Smooth muscle cell (in vitro differentiated cells): ENCODE results near the gene SLC17A5. TPM values are rescaled to one million over a fixed set of nuclear protein-coding genes. Genes with fewer than 3 reads are reported as not detected.

ENCODE experiments used
- DNase-seq: peaks from one replicate; lab custom pipeline; 2025; ENCODE audit not compliant: unreplicated experiment; lab: John Stamatoyannopoulos, UW
- H2AFZ ChIP-seq: fragments of 200-600 bp; sonication (generic); 2 replicates; pipeline ENCODE4 v1.6.0; 2016; ENCODE audit warnings: antibody characterized with exemption, low read depth, mild to moderate bottlenecking
- H3F3A ChIP-seq: fragments of 200-600 bp; sonication (generic); 2 replicates; pipeline ENCODE4 v1.6.0; 2017; ENCODE audit warnings: antibody characterized with exemption, low read depth
- H3K27ac ChIP-seq: fragments of 200-600 bp; sonication (generic); 2 replicates; pipeline ENCODE4 v1.5.1; 2016; ENCODE audit warnings: low read depth, mild to moderate bottlenecking
- H3K27me3 ChIP-seq: fragments of 200-600 bp; sonication (generic); 2 replicates; pipeline ENCODE4 v1.6.1; 2016; ENCODE audit warnings: low read depth, mild to moderate bottlenecking
- H3K36me3 ChIP-seq: fragments of 200-600 bp; sonication (generic); 2 replicates; pipeline ENCODE4 v1.5.1; 2016; ENCODE audit warnings: low read depth
- H3K4me1 ChIP-seq: fragments of 200-600 bp; sonication (generic); 2 replicates; pipeline ENCODE4 v1.5.1; 2016; ENCODE audit warnings: low read depth
- H3K4me2 ChIP-seq: fragments of 200-600 bp; sonication (generic); 2 replicates; pipeline ENCODE4 v1.6.0; 2016; ENCODE audit warnings: mild to moderate bottlenecking
- H3K4me3 ChIP-seq: fragments of 200-600 bp; sonication (generic); 2 replicates; pipeline ENCODE4 v1.5.1; 2016; ENCODE audit warnings: mild to moderate bottlenecking
- H3K79me2 ChIP-seq: fragments of 200-600 bp; sonication (generic); 2 replicates; pipeline ENCODE4 v1.6.0; 2016; ENCODE audit warnings: low read depth, mild to moderate bottlenecking
- H3K9ac ChIP-seq: fragments of 200-600 bp; sonication (generic); 2 replicates; pipeline ENCODE4 v1.6.0; 2016; ENCODE audit warnings: low read depth
- H3K9me3 ChIP-seq: fragments of 200-600 bp; sonication (generic); replicated peaks from 2 replicates; pipeline ENCODE4 v1.5.1; 2016; ENCODE audit warnings: low read depth
- H4K20me1 ChIP-seq: fragments of 200-600 bp; sonication (generic); 2 replicates; pipeline ENCODE4 v1.6.0; 2016; ENCODE audit warnings: low read depth
- CTCF ChIP-seq: fragments of 200-600 bp; sonication (generic); IDR thresholded peaks from 2 replicates; pipeline ENCODE4 v1.5.1; 2017; ENCODE audit warnings: borderline replicate concordance, mild to moderate bottlenecking, antibody characterized with exemption; ENCODE audit not compliant: insufficient read depth, poor library complexity, severe bottlenecking
- WGBS: methylation state at CpG from one replicate; pipeline ENCODE4 v1.1.7; 2016; ENCODE audit warnings: low lambda C conversion rate; 5-methylcytosine and 5-hydroxymethylcytosine counted together
- polyA plus RNA-seq: library from polyadenylated mRNA; unstranded; fragments of >200 nt; fragmentation: Nextera tagmentation; extraction: Ambion mirVana; gene quantifications from 2 replicates; pipeline ENCODE4 v1.2.1, GENCODE V29; 2016
- total RNA-seq: library from RNA; depleted of rRNA; stranded (reverse); fragments of >200 nt; gene quantifications from 2 replicates; pipeline ENCODE4 v1.2.3, GENCODE V29; 2014

SLC17A5 gene
- total and polyA plus RNA-seq, 2 experiments from 2014 or later, result 36.4 to 39.9 TPM

GRCh38 chr6:73614802-73615201, 39.0 kb downstream of the SLC17A5 start:
- TF ChIP-seq CTCF, result no peak
- H4K20me1 ChIP-seq, result no peaks in the 10 kb centered on the region
- no peaks in the 10 kb centered on the region for H3K36me3 ChIP-seq
- H2AFZ ChIP-seq, result no peak overlapping the region
- no peak for DNase-seq
- H3F3A ChIP-seq, result no peaks in the 10 kb centered on the region
- H3K4me3 ChIP-seq, result no peak overlapping the region
- no peak overlapping the region for H3K4me2 ChIP-seq
- no peaks in the 10 kb centered on the region for H3K9me3 ChIP-seq
- WGBS, result 87% methylated on average over 6 of the region's 6 CpGs
- H3K79me2 ChIP-seq, result no peaks in the 10 kb centered on the region
- H3K27me3 ChIP-seq, result no peaks in the 10 kb centered on the region
- no peaks in the 10 kb centered on the region for H3K4me1 ChIP-seq
- no peak overlapping the region for H3K9ac ChIP-seq
- no peak overlapping the region for H3K27ac ChIP-seq

- WGBS, result 99% methylated on average over 6 of the region's 6 CpGs
- Histone ChIP-seq H3K4me1 (no peaks in the 10 kb centered on the region), H3K27ac (no peak overlapping the region), H3K79me2 (no peaks in the 10 kb centered on the region), H3K9me3 (no peaks in the 10 kb centered on the region), H3K4me3 (no peak overlapping the region), H3F3A (no peaks in the 10 kb centered on the region), H3K9ac (no peak overlapping the region), H4K20me1 (no peaks in the 10 kb centered on the region), H3K27me3 (no peaks in the 10 kb centered on the region), H2AFZ (no peak overlapping the region), H3K4me2 (no peak overlapping the region), H3K36me3 (peaks cover 6% of the 10 kb centered on the region)
- no peak for DNase-seq
- TF ChIP-seq CTCF, result no peak
Measured at GRCh38 chr6:73613806-73614536, 39.8 kb downstream of the SLC17A5 start.

- no peaks in the 10 kb centered on the region for H3K4me1 ChIP-seq
- no peaks in the 10 kb centered on the region for H4K20me1 ChIP-seq
- no peaks in the 10 kb centered on the region for H3K79me2 ChIP-seq
- H3F3A ChIP-seq, result no peaks in the 10 kb centered on the region
- no peak for TF ChIP-seq CTCF
- H3K27me3 ChIP-seq, result no peaks in the 10 kb centered on the region
- H2AFZ ChIP-seq, result no peak overlapping the region
- H3K36me3 ChIP-seq, result peaks cover 6% of the 10 kb centered on the region
- no peak overlapping the region for H3K9ac ChIP-seq
- no peak for DNase-seq
- no peak overlapping the region for H3K4me3 ChIP-seq
- 76% methylated on average over 3 of the region's 3 CpGs for WGBS
- no peaks in the 10 kb centered on the region for H3K9me3 ChIP-seq
- peak overlapping the region; percentile 69 for H3K27ac ChIP-seq
- no peak overlapping the region for H3K4me2 ChIP-seq
Measured at GRCh38 chr6:73612611-73613010, 41.2 kb downstream of the SLC17A5 start.
